ENCODE data around the gene CEP131.

CEP131 gene

GRCh38 chr17:81197409-81197795 is 25.4 kb downstream of the CEP131 start:
- no peak for DNase-seq

- no peak for DNase-seq
Observed at GRCh38 chr17:81196505-81197408, 26.0 kb downstream of the CEP131 start.

GRCh38 chr17:81195941-81196495 is 26.7 kb downstream of the CEP131 start:
- no peak for DNase-seq

- no peak for DNase-seq
Observed at GRCh38 chr17:81194941-81195901, 27.5 kb downstream of the CEP131 start.

- DNase-seq = no peak
Observed at GRCh38 chr17:81194225-81194760, 28.5 kb downstream of the CEP131 start.

GRCh38 chr17:81193470-81194224 is 29.1 kb downstream of the CEP131 start:
- DNase-seq = no peak

GRCh38 chr17:81193051-81193410 is 29.7 kb downstream of the CEP131 start:
- DNase-seq = no peak

GRCh38 chr17:81192386-81193050 is 30.2 kb downstream of the CEP131 start:
- no peak for DNase-seq

GRCh38 chr17:81191646-81192045 is 31.1 kb downstream of the CEP131 start:
- no peak for DNase-seq

- DNase-seq = no peak
Observed at GRCh38 chr17:81191116-81191515, 31.6 kb downstream of the CEP131 start.

GRCh38 chr17:81190591-81190990 is 32.2 kb downstream of the CEP131 start:
- no peak for DNase-seq

- no peak for DNase-seq
Observed at GRCh38 chr17:81189670-81190530, 32.9 kb downstream of the CEP131 start.

GRCh38 chr17:81189016-81189415 is 33.7 kb downstream of the CEP131 start:
- no peak for DNase-seq

- no peak for DNase-seq
Observed at GRCh38 chr17:81188491-81188840, 34.3 kb downstream of the CEP131 start.

- no peak for DNase-seq
Observed at GRCh38 chr17:81187586-81188490, 34.9 kb downstream of the CEP131 start.

GRCh38 chr17:81187120-81187519 is 35.6 kb downstream of the CEP131 start:
- no peak for DNase-seq

GRCh38 chr17:81186203-81186602 is 36.6 kb downstream of the CEP131 start:
- no peak for DNase-seq

GRCh38 chr17:81184555-81184954 is 38.2 kb downstream of the CEP131 start:
- DNase-seq = no peak

- no peak for DNase-seq
Observed at GRCh38 chr17:81183807-81184206, 39.0 kb downstream of the CEP131 start.

GRCh38 chr17:81183316-81183715 is 39.4 kb downstream of the CEP131 start:
- no peak for DNase-seq

Data from CD4-positive, alpha-beta T cell treated with Interferon gamma for 1 hour (primary cell).